ENCODE results near the gene CRYZL1. TPM values are rescaled to one million over a fixed set of nuclear protein-coding genes. Genes with fewer than 3 reads are reported as not detected.

CRYZL1 gene
- total RNA-seq, 4 donors from 2014 or later = 12.8 to 34.2 (median 15.0) TPM

DNA sequence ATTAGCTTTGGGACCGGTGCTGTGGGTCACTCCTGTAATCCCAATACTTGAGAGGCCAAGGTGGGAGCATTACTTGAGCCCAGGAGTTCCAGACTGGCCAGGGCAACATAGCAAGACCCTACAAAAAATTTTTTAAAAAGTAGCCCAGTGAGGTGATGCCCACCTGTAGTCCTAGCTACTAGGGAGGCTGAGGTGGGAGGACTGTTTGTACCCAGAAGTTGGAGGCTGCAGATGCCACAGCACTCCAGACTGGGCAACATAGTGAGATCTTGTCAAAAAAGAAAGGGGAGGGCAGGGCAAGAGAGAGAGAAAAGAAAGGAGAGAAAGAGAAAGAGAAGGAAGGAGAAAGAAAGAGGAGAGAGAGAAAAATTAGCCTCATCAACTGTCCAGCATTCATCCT, 7.0 kb upstream of the CRYZL1 start:
- intact Hi-C loops (cut with DNase I; ENCODE audit: low total_unique reads) = no loop called here
- no peak for DNase-seq (ENCODE audit: low spot score in 2 of 2)
- WGBS, 2 donors = 96 to 100% methylated on average over 1 of the region's 1 CpG
- no peak overlapping the region for H3K4me3 ChIP-seq (ENCODE audit: low read depth, poor library complexity, severe bottlenecking)
- TF ChIP-seq POLR2A (IDR thresholded peaks at IDR 0.05) (no peak), CTCF (IDR thresholded peaks at IDR 0.05) (no peak)

- H3K4me3 ChIP-seq (ENCODE audit: low read depth, poor library complexity, severe bottlenecking) = no peak overlapping the region
- TF ChIP-seq POLR2A (IDR thresholded peaks at IDR 0.05) = no peak
- TF ChIP-seq CTCF (IDR thresholded peaks at IDR 0.05) = no peak
- intact Hi-C loops (cut with DNase I; ENCODE audit: low total_unique reads) = no loop called here
- no peak for DNase-seq (ENCODE audit: low spot score in 2 of 2)
- WGBS, 2 donors = 79 to 84% methylated on average over 3 of the region's 3 CpGs
These were observed 6.0 kb upstream of the CRYZL1 start for GRCh38 chr21:33647587-33647986.

DNA sequence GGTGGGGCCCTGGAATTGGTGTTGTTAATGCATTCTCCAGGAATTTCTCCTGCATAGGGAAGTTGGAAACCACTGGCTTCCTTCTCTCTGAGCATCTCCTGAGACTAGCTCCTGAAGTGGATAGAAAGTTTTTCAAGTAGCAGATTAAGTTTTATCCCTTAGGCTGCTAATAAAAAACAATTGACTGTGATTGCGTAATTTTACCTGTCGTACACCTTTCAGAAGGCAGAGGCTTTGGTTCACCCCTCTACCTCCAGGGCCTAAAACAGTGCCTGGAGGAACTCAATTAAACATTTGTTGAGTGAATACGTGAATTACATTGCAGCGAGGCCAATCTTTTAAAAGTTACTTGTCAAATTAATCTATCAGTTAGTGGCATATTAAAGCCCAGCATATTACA, 4.2 kb upstream of the CRYZL1 start:
- intact Hi-C loops (cut with DNase I; ENCODE audit: low total_unique reads) = no loop called here
- WGBS, 2 donors = 70 to 76% methylated on average over 4 of the region's 4 CpGs
- TF ChIP-seq POLR2A (IDR thresholded peaks at IDR 0.05) (no peak), CTCF (IDR thresholded peaks at IDR 0.05) (no peak)
- no peak overlapping the region for H3K4me3 ChIP-seq (ENCODE audit: low read depth, poor library complexity, severe bottlenecking)
- no peak for DNase-seq (ENCODE audit: low spot score in 2 of 2)

DNA sequence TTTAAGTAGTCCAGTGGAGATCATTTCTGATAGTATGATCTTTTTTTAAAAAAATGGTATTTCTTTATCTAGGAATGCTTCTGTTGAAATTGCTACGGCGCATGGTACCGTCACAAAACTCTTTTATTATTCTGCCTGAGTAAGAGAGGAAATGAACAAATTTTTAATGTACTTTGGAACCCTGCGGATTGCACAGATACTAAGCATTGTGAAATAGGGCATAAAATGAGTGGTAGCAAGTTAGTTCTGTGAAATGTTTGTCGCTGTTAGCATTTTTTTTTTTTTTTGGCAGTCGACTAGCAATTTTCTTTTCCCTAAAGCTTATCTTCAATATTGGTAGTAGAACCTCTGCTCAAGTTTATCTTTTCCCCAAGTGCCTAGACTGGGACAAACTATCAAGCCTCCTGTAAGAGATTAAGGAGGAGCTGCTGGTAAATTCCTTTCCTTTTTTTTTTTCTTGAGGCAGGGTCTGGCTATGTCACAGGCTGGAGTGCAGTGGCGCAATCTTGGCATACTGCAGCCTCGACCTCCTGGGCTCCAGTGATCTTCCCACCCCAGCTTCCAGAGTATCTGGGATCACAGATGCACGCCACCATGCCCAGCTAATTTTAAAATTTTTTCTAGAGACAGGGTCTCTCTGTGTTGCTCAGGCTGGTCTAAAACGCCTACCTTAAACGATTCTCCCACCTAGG, 3.0 kb upstream of the CRYZL1 start:
- H3K4me3 ChIP-seq (ENCODE audit: low read depth, poor library complexity, severe bottlenecking) = no peak overlapping the region
- intact Hi-C loops (cut with DNase I; ENCODE audit: low total_unique reads) = no loop called here
- TF ChIP-seq POLR2A (IDR thresholded peaks at IDR 0.05) = no peak
- TF ChIP-seq CTCF (IDR thresholded peaks at IDR 0.05) = no peak
- DNase-seq (ENCODE audit: low spot score in 2 of 2) = no peak
- WGBS, 2 donors = 48 to 60% methylated on average over 11 of the region's 11 CpGs

- DNase-seq (ENCODE audit: low spot score in 2 of 2) = no peak
- peak overlapping the region; percentile 83 for H3K4me3 ChIP-seq (ENCODE audit: low read depth, poor library complexity, severe bottlenecking)
- WGBS, 2 donors = 5 to 6% methylated on average over 7 of the region's 7 CpGs
- TF ChIP-seq CTCF (IDR thresholded peaks at IDR 0.05) (no peak), POLR2A (IDR thresholded peaks at IDR 0.05) (no peak)
- intact Hi-C loops (cut with DNase I; ENCODE audit: low total_unique reads) = no loop called here
These were observed 2.2 kb upstream of the CRYZL1 start for GRCh38 chr21:33643658-33644311.

All from lower leg skin (tissue), 4 donors.